Hematopoietic multipotent progenitor cell treated with erythropoietin and hydrocortisone succinate and interleukin-3 and kit ligand, for 4 days (in vitro differentiated cells): ENCODE measurements around the gene PMS1.
A peak's percentile ranks its signal among the peaks of the same experiment; 100 is the strongest.
"Not testable (repeated sequence)": the region's sequence is repeated elsewhere in the genome, so short reads cannot be mapped to it uniquely, and the experiment has no call there.

Experiments
- DNase-seq: peaks from one replicate; pipeline ENCODE4 v3.0.0-alpha.2; 2015

The PMS1 gene

GRCh38 chr2:189783927-189784867 is at the start of gene PMS1, which contains the start of gene ORMDL1:
Gene PMS1, plus strand, starts transcription at chr2:189784450. Its CDS starts 7,360 bp downstream, at chr2:189791810.
Gene ORMDL1, minus strand, starts transcription at chr2:189784339. Its CDS starts 1,744 bp downstream, at chr2:189782595.
- peak; percentile 98 for DNase-seq

- peak; percentile 77 for DNase-seq
These were observed 33.1 kb upstream of the PMS1 start for GRCh38 chr2:189751080-189751658.

GRCh38 chr2:189756311-189756952 is 27.8 kb upstream of the PMS1 start:
- DNase-seq, result no peak

GRCh38 chr2:189760154-189760553 is 24.1 kb upstream of the PMS1 start:
- not testable (repeated sequence) for DNase-seq

- no peak for DNase-seq
These were observed 22.1 kb upstream of the PMS1 start for GRCh38 chr2:189762229-189762550.

- peak; percentile 99 for DNase-seq
These were observed 21.5 kb upstream of the PMS1 start, which contains the start of gene OSGEPL1 for GRCh38 chr2:189762551-189763298. Gene OSGEPL1, minus strand, starts transcription at chr2:189762792. Its CDS starts 1,152 bp downstream, at chr2:189761640.

GRCh38 chr2:189763908-189764661 is 20.2 kb upstream of the PMS1 start:
- DNase-seq, result peak; percentile 45

GRCh38 chr2:189770590-189771322 is 13.5 kb upstream of the PMS1 start:
- peak; percentile 36 for DNase-seq

- DNase-seq, result no peak
These were observed 12.0 kb upstream of the PMS1 start for GRCh38 chr2:189772212-189772611.

- DNase-seq, result peak; percentile 30
These were observed 2.0 kb upstream of the PMS1 start for GRCh38 chr2:189782221-189782671.

GRCh38 chr2:189783451-189783926 is 761 bp upstream of the PMS1 start:
- peak; percentile 69 for DNase-seq

GRCh38 chr2:189791338-189792042 is 7.2 kb downstream of the PMS1 start:
- DNase-seq, result no peak

- no peak for DNase-seq
These were observed 10.1 kb downstream of the PMS1 start for GRCh38 chr2:189794310-189794709.

- DNase-seq, result no peak
These were observed 13.7 kb downstream of the PMS1 start for GRCh38 chr2:189797902-189798301.

- DNase-seq, result peak; percentile 76
These were observed 14.2 kb downstream of the PMS1 start for GRCh38 chr2:189798312-189799029.

GRCh38 chr2:189799030-189799331 is 14.7 kb downstream of the PMS1 start:
- DNase-seq, result no peak

GRCh38 chr2:189799531-189799930 is 15.3 kb downstream of the PMS1 start:
- no peak for DNase-seq

GRCh38 chr2:189802396-189802912 is 18.2 kb downstream of the PMS1 start:
- DNase-seq, result no peak

GRCh38 chr2:189803431-189803830 is 19.2 kb downstream of the PMS1 start:
- no peak for DNase-seq
